A673 (cell line): ENCODE results near the gene CTSD. TPM values are rescaled to one million over a fixed set of nuclear protein-coding genes. Genes with fewer than 3 reads are reported as not detected.

Source experiments
- BruUV-seq: library from RNA; stranded (reverse); fragments of 400-500 nt; replicated peaks from 2 replicates; lab custom pipeline; 2021; lab: Mats Ljungman, UMichigan
- CTCF ChIA-PET: fragments of 300-600 bp; sonication (Branson Sonifier 250); formaldehyde crosslinking; loops from one replicate; lab custom pipeline; 2022; ENCODE audit warnings: antibody characterized with exemption; lab: Charles Lee
- POLR2A ChIA-PET: fragments of 300-600 bp; sonication (Branson Sonifier 250); formaldehyde crosslinking; loops from one replicate; lab custom pipeline; 2022; ENCODE audit warnings: antibody characterized with exemption; ENCODE audit not compliant: low non-redundant PET; lab: Charles Lee
- DNase-seq: peaks from one replicate; pipeline ENCODE4 v3.0.0-alpha.2; 2015; ENCODE audit warnings: low spot score
- H3K27ac ChIP-seq: fragments of 200-600 bp; sonication (generic); 2 replicates; pipeline ENCODE4 v1.5.1; 2016; ENCODE audit warnings: mixed run types, low read depth, mild to moderate bottlenecking, mixed read lengths, antibody characterized with exemption, low read length; ENCODE audit not compliant: poor library complexity, severe bottlenecking
- H3K27me3 ChIP-seq: fragments of 200-600 bp; sonication (generic); replicated peaks from 2 replicates; pipeline ENCODE4 v1.6.1; 2017; ENCODE audit warnings: mixed run types, low read depth, mild to moderate bottlenecking, mixed read lengths, antibody characterized with exemption, low read length; ENCODE audit not compliant: insufficient read depth, poor library complexity
- H3K36me3 ChIP-seq: fragments of 200-600 bp; sonication (generic); 2 replicates; pipeline ENCODE4 v1.6.1; 2016; ENCODE audit warnings: mixed run types, mild to moderate bottlenecking, mixed read lengths, antibody characterized with exemption, low read length; ENCODE audit not compliant: insufficient read depth, poor library complexity, severe bottlenecking
- H3K4me1 ChIP-seq: fragments of 200-600 bp; sonication (generic); 2 replicates; pipeline ENCODE4 v1.6.1; 2017; ENCODE audit warnings: mixed run types, mild to moderate bottlenecking, mixed read lengths, antibody characterized with exemption, low read length; ENCODE audit not compliant: insufficient read depth, poor library complexity, severe bottlenecking
- H3K4me3 ChIP-seq: fragments of 200-600 bp; sonication (generic); 2 replicates; pipeline ENCODE4 v1.5.1; 2016; ENCODE audit warnings: low read depth, mixed run types, mild to moderate bottlenecking, mixed read lengths, low read length; ENCODE audit not compliant: poor library complexity, severe bottlenecking
- H3K9me3 ChIP-seq: fragments of 200-600 bp; sonication (generic); 2 replicates; pipeline ENCODE4 v1.6.1; 2016; ENCODE audit warnings: mixed run types, low read depth, mild to moderate bottlenecking, mixed read lengths, antibody characterized with exemption, low read length; ENCODE audit not compliant: poor library complexity, severe bottlenecking
- CTCF ChIP-seq: fragments of 300-800, 200-600 bp; sonication (generic); conservative IDR thresholded peaks from 2 replicates; pipeline ENCODE4 v1.5.1; 2017; ENCODE audit warnings: low read depth, mild to moderate bottlenecking, antibody characterized with exemption, low read length, moderate library complexity, mixed read lengths
- EZH2 ChIP-seq: fragments of 200-600 bp; sonication (generic); IDR thresholded peaks from 2 replicates; pipeline ENCODE4 v1.6.1; 2017; ENCODE audit warnings: borderline replicate concordance, low read depth, mild to moderate bottlenecking, mixed read lengths, antibody characterized with exemption, low read length; ENCODE audit not compliant: poor library complexity, severe bottlenecking
- intact Hi-C: fragments of 100-400 bp; cut with micrococcal nuclease; formaldehyde crosslinking; loops from one replicate; pipeline ENCODE4 v1.10.0; 2022; ENCODE audit not compliant: unreplicated experiment
- total RNA-seq: library from RNA; stranded (reverse); gene quantifications from 2 replicates; pipeline ENCODE4 v1.2.3, GENCODE V29; 2021

The CTSD gene
- total RNA-seq, 1 experiment from 2014 or later = 159 TPM

- Histone ChIP-seq H3K9me3 (no peaks in the 10 kb centered on the region), H3K36me3 (no peaks in the 10 kb centered on the region), H3K4me3 (no peak overlapping the region), H3K4me1 (no peaks in the 10 kb centered on the region), H3K27ac (no peak overlapping the region), H3K27me3 (no peaks in the 10 kb centered on the region)
- no TSS peak for BruUV-seq
- no peak for DNase-seq
- CTCF ChIA-PET = interaction anchor here (0.6 kb wide), 1 partner anchor 137 kb away, joined by 3 read pairs; no protein-coding TSS in a partner anchor
- no peak for TF ChIP-seq EZH2
- TF ChIP-seq CTCF = no peak
- intact Hi-C loops = no loop called here
- POLR2A ChIA-PET = no interaction called here
Measured at GRCh38 chr11:1732418-1733008, 31.2 kb downstream of the CTSD start.

GRCh38 chr11:1731451-1732059 lies 32.2 kb downstream of the CTSD start:
- Histone ChIP-seq H3K9me3 (no peaks in the 10 kb centered on the region), H3K27me3 (no peaks in the 10 kb centered on the region), H3K36me3 (no peaks in the 10 kb centered on the region), H3K4me3 (no peak overlapping the region), H3K4me1 (no peaks in the 10 kb centered on the region), H3K27ac (no peak overlapping the region)
- CTCF ChIA-PET = no interaction called here
- no TSS peak for BruUV-seq
- intact Hi-C loops = no loop called here
- TF ChIP-seq CTCF (no peak), EZH2 (no peak)
- POLR2A ChIA-PET = no interaction called here
- DNase-seq = no peak

GRCh38 chr11:1730059-1730629 lies 33.6 kb downstream of the CTSD start:
- no peaks in the 10 kb centered on the region for H3K27me3 ChIP-seq
- ChIA-PET CTCF (no interaction called here), POLR2A (no interaction called here)
- H3K27ac ChIP-seq = no peak overlapping the region
- H3K4me1 ChIP-seq = no peaks in the 10 kb centered on the region
- intact Hi-C loops = no loop called here
- H3K9me3 ChIP-seq = no peaks in the 10 kb centered on the region
- TF ChIP-seq CTCF (no peak), EZH2 (no peak)
- no TSS peak for BruUV-seq
- H3K4me3 ChIP-seq = no peak overlapping the region
- DNase-seq = no peak
- no peaks in the 10 kb centered on the region for H3K36me3 ChIP-seq
